GM19452 (cell line): ENCODE data around the gene ACE.

Experiments used
- ATAC-seq: cut with Tn5 transposase; IDR thresholded peaks from one replicate; pipeline ENCODE4 v1.9.1; 2021; ENCODE audit not compliant: unreplicated experiment

Gene ACE

DNA sequence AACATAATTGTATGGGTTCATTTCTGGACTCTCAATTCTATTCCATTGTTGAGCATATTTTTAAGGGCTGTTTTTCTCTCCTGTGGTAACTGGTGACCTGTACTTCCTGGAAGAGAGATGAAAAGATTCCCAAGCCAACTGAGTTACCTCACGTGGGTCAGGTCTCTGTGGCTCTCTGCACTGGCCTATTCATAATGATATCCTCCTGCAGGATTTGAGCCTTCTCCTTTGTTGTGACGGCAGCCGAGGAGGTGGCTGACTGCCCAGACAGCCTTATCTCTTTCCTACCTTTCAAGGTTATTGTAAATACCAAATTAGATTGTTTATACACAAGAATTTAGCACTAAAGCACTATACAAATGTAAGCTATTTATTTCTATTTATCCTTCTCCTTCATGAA lies 2.7 kb upstream of the ACE start:
- ATAC-seq, result no peak

DNA sequence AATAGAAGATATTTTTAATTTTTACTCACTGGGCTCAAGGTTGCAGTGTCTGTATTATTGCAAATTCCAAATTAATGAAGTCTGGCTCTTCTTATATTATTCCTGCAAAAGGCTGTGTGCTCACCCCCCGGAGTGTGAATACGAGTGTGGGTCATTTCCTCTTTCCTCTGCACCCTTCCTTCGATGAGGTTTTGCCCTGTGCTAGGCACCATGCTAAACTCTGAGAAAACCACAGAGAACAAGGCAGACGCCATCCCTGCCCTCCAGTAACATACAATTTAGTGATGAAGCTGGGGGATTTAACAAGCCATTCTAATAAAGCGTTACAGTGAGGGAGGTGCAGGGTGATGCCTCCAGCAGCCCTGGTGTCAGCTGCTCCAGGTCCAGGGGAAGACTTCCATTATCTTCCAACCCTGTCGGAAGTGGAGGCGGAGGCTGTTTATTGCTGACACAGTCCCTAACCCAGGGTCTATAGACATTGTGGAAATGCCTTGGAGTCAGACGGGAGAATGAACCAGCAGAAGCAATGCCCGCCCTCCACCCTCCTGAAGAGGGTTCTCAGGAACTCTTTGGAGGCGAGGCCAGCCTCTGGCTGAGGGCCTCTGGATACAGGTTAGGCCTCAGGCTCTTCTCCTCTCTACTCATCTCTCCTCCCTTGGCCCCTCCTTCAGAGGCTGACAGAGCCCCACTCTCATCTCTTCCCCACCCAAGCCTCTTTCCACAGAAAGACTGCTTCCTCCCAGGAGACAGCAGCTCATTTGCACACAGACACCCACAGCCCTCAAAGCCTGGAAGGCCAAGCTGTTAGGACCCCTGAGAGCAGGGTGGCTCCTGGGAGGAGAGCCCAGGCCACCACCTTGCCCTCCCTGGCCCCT lies 2.0 kb upstream of the ACE start:
- ATAC-seq, result no peak

GRCh38 chr17:63475491-63476412 lies 1.1 kb upstream of the ACE start:
- ATAC-seq, result no peak

DNA sequence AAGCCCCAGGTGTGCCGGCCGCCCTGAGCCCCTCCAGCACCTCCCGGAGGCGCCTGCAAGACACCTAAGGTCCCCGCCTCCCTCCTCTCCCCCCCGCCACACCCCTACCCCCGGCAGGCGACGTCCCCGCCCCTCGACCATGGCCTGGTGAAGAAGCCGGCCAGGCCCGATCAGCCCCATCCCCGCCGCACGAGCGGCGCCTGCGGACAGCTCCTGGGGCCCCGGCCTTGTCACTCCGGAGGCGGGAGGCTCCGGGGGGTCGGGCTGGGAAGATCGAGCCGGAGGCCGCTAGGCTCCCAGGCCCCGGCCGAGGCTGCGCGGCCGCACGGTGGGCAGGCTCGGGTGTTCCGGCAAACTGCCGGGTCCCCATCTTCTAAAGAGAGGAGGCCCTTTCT lies 405 bp upstream of the ACE start:
- no peak for ATAC-seq

GRCh38 chr17:63477480-63478440 lies 899 bp downstream of the ACE start:
- ATAC-seq, result no peak

GRCh38 chr17:63478814-63479494 lies 2.1 kb downstream of the ACE start:
- peak; percentile 67 for ATAC-seq

- ATAC-seq, result no peak
Observed at GRCh38 chr17:63479495-63480184, 2.8 kb downstream of the ACE start.

DNA sequence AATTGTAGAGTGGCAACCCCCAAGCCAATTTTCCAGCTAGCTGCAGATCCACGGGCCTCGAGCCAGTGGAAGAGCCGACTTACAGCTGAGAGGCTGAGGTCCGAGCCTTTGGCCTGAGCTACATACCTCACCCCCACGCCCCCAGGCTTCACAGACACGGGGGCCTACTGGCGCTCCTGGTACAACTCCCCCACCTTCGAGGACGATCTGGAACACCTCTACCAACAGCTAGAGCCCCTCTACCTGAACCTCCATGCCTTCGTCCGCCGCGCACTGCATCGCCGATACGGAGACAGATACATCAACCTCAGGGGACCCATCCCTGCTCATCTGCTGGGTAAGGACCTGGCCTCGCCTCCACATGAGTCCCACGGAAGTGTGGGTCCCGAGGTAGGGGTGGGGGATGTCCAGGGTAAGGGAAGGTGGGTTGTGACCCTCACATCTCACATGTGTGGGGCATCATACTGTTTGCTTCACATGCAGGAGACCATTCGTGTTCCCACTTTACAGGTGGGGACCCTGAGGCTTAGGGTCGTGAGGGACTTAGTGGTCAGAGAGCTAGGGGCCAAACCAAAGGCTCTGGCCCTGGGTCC lies 3.4 kb downstream of the ACE start:
- ATAC-seq, result no peak

- ATAC-seq, result no peak
Observed at GRCh38 chr17:63480826-63481487, 4.1 kb downstream of the ACE start.

DNA sequence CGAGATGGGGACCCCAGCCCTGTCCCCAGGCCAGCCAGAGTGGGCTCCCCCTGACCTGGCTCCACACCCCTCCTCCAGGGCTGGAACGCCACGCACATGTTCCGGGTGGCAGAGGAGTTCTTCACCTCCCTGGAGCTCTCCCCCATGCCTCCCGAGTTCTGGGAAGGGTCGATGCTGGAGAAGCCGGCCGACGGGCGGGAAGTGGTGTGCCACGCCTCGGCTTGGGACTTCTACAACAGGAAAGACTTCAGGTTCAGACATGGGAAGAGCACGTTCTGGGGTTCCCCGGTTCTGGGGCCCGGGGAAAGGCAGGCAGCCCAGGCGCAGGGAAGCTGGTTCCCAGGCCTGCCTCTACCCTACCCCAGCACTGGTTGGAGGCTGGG lies 4.6 kb downstream of the ACE start:
- no peak for ATAC-seq

DNA sequence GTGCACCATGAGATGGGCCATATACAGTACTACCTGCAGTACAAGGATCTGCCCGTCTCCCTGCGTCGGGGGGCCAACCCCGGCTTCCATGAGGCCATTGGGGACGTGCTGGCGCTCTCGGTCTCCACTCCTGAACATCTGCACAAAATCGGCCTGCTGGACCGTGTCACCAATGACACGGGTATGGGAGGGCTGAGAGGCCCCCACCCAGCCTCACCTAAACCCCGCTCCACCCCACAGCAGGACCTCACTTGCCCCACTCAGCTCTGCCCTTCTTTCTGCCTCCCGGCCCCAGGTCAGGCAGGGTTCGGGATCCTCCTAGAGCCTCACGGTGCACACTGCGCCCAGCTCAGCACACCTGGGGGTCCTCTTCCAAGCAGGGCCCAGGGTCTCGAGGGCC lies 5.6 kb downstream of the ACE start:
- no peak for ATAC-seq

DNA sequence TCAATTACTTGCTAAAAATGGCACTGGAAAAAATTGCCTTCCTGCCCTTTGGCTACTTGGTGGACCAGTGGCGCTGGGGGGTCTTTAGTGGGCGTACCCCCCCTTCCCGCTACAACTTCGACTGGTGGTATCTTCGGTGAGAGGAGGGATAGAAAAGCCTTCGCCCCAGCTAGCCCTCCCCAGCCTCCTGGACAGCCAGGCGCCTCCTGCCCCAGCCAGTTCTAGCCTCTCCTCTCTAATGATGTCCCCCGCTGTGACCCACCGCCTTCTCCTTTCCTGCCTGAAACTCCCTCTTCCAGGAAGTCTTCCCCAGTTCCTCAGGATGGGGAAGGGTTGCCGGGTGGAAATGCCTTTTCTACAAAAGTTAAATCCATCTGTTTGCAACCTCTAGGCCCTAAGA lies 6.2 kb downstream of the ACE start:
- ATAC-seq, result no peak

DNA sequence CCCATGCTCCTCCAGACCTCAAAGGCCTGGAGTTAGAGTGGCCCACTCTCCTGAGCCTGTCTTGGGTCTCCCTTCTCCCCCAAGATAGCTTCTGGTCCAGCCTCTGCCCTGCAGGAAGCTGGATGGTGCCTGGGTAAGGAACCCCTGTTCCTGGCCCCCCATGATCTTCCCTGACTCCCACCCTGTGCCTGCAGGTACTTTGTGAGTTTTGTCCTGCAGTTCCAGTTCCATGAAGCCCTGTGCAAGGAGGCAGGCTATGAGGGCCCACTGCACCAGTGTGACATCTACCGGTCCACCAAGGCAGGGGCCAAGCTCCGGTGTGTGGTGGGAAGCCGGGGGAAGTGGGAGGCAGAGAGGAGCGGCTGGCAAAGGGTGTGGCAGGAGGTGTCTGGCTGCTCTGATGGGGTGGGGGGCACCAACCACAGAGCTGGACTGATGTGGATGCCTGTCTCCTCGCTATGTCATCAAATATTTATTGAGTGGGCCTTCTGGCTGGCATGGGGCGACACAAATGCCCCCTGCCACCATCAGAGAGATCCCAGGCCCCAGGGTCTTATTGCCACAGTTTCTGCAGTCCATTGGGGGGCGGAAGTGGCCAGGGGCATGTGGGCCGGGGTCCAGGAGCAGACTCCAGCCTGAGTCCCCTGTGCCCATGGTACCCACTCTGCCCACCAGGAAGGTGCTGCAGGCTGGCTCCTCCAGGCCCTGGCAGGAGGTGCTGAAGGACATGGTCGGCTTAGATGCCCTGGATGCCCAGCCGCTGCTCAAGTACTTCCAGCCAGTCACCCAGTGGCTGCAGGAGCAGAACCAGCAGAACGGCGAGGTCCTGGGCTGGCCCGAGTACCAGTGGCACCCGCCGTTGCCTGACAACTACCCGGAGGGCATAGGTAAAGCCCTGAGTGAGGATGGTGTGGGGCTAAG lies 7.1 kb downstream of the ACE start:
- ATAC-seq, result no peak

- no peak for ATAC-seq
Observed at GRCh38 chr17:63486317-63487013, 9.6 kb downstream of the ACE start.

DNA sequence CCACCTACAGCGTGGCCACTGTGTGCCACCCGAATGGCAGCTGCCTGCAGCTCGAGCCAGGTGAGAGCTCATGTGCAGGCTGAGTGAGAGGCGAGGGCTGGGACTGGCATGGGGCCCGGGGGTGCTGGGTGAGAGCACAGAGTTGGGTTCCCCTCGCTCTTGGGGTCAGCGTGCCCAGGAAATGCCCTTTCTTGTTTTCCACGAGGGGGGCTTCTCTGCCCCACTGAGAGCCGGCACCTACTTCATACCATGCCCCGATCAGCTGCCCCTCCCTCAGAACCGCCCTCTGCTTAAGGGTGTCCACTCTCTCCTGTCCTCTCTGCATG lies 10.1 kb downstream of the ACE start:
- no peak for ATAC-seq

DNA sequence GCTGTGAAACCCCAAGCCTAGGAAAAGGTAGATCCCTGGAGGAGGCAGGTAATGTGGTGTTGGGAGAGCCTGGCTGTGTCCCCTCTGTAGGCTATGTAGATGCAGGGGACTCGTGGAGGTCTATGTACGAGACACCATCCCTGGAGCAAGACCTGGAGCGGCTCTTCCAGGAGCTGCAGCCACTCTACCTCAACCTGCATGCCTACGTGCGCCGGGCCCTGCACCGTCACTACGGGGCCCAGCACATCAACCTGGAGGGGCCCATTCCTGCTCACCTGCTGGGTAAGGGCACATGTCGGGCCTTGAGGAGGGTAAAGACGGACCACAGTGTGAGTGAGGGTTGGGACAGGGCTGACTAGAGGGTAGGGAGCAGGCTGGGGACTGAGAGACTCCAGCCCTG lies 12.0 kb downstream of the ACE start:
- ATAC-seq, result no peak

- ATAC-seq, result no peak
Observed at GRCh38 chr17:63489291-63489690, 12.4 kb downstream of the ACE start.
